ENCODE results near the gene CDH12.

DNA sequence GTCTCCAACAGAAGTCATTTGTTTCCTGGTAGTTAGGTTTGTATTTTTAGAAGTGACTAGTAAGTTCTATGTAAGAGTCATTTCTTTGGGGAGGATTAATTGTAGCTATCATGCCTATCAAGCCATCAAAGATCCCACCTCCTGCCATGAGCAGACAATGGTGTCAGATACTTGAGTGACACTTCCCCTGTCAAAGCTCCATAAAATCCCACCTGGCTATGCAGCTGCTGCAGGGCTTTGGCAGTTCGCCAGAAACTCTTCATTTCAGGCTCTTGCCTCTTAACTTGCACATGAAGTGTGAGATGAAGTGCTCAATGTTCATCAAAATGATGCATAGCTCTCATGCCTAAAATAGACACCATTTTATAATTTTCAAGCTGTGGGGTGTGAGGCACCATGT lies 312.1 kb downstream of the CDH12 start:
- TF ChIP-seq, protein P1, sequence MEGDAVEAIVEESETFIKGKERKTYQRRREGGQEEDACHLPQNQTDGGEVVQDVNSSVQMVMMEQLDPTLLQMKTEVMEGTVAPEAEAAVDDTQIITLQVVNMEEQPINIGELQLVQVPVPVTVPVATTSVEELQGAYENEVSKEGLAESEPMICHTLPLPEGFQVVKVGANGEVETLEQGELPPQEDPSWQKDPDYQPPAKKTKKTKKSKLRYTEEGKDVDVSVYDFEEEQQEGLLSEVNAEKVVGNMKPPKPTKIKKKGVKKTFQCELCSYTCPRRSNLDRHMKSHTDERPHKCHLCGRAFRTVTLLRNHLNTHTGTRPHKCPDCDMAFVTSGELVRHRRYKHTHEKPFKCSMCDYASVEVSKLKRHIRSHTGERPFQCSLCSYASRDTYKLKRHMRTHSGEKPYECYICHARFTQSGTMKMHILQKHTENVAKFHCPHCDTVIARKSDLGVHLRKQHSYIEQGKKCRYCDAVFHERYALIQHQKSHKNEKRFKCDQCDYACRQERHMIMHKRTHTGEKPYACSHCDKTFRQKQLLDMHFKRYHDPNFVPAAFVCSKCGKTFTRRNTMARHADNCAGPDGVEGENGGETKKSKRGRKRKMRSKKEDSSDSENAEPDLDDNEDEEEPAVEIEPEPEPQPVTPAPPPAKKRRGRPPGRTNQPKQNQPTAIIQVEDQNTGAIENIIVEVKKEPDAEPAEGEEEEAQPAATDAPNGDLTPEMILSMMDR (IDR thresholded peaks at IDR 0.05; ENCODE audit: low read length): no peak
- TF ChIP-seq EZH2 (IDR thresholded peaks at IDR 0.05; ENCODE audit: borderline replicate concordance, low read length): no peak

All from OCI-LY1 (cell line).